H1 (cell line): Measurements from ENCODE around the gene MMP1. TPM values are rescaled to one million over a fixed set of nuclear protein-coding genes. Genes with fewer than 3 reads are reported as not detected.

Experiments used
- CTCF ChIA-PET: fragments of 300-600 bp; sonication (Branson Sonifier 250); formaldehyde crosslinking; loops from one replicate; lab custom pipeline; 2021; ENCODE audit not compliant: partially characterized antibody; lab: Charles Lee
- POLR2A ChIA-PET: fragments of 300-600 bp; sonication (Branson Sonifier 250); formaldehyde crosslinking; loops from one replicate; lab custom pipeline; 2021; ENCODE audit warnings: inconsistent platforms; ENCODE audit not compliant: partially characterized antibody; lab: Charles Lee
- DNase-seq, 2 experiments: peaks; one replicate each; pipeline versions ENCODE4 v3.0.0 to v3.0.0-alpha.2; 2010 to 2022; ENCODE audit warnings: low spot score in 2 of 2, low read depth in 1 of 2, mixed read lengths in 1 of 2
- FAIRE-seq: peaks from 2 replicates; lab custom pipeline; 2011; peaks lifted over from hg19 to GRCh38; lab: Jason Lieb, UNC
- H2AFZ ChIP-seq: 2 replicates; pipeline ENCODE4 v1.8.1; 2012; ENCODE audit warnings: low read length, inconsistent platforms
- H2AK5ac ChIP-seq: 2 replicates; pipeline ENCODE4 v1.6.1; 2013; ENCODE audit warnings: low read depth, low read length
- H2BK120ac ChIP-seq: replicated peaks from 2 replicates; pipeline ENCODE3; 2013; ENCODE audit warnings: low read depth, low read length, inconsistent platforms
- H2BK12ac ChIP-seq: 2 replicates; pipeline ENCODE4 v1.6.1; 2013; ENCODE audit warnings: low read depth, low read length
- H2BK15ac ChIP-seq: 2 replicates; pipeline ENCODE4 v1.6.1; 2013; ENCODE audit warnings: low read length
- H2BK20ac ChIP-seq: 2 replicates; pipeline ENCODE4 v1.6.1; 2013; ENCODE audit warnings: low read length
- H2BK5ac ChIP-seq: 2 replicates; pipeline ENCODE4 v1.6.1; 2013; ENCODE audit warnings: low read depth, low read length
- H3K14ac ChIP-seq: 2 replicates; pipeline ENCODE4 v1.6.1; 2013; ENCODE audit warnings: inconsistent platforms; ENCODE audit not compliant: insufficient read length
- H3K18ac ChIP-seq: 2 replicates; pipeline ENCODE4 v1.6.1; 2013; ENCODE audit warnings: low read length; ENCODE audit errors: extremely low read depth
- H3K23ac ChIP-seq: 2 replicates; pipeline ENCODE4 v1.6.1; 2013; ENCODE audit warnings: inconsistent platforms; ENCODE audit not compliant: insufficient read length
- H3K23me2 ChIP-seq: 2 replicates; pipeline ENCODE4 v1.6.1; 2013; ENCODE audit warnings: low read depth, low read length
- H3K27ac ChIP-seq: 2 replicates; pipeline ENCODE4 v1.6.1; 2011; ENCODE audit warnings: low read depth, low read length, inconsistent platforms
- H3K27me3 ChIP-seq, 4 experiments: replicated peaks in 1 of 4; 1 replicate in 1 of 4; 2 replicates in 3 of 4; pipeline versions ENCODE4 v1.6.1 to v1.8.1; 2011 to 2013; ENCODE audit warnings: low read length in 3 of 4, mild to moderate bottlenecking in 3 of 4, inconsistent platforms in 2 of 4, mixed read lengths in 2 of 4, moderate library complexity in 1 of 4; ENCODE audit not compliant: control insufficient read depth in 3 of 4, insufficient read depth in 3 of 4; ENCODE audit errors: extremely low read depth in 1 of 4
- H3K36me3 ChIP-seq, 4 experiments: 2 replicates each; pipeline versions ENCODE4 v1.6.1 to v1.8.1; 2011 to 2013; ENCODE audit warnings: mild to moderate bottlenecking in 4 of 4, low read length in 3 of 4, moderate library complexity in 2 of 4, control low read depth in 1 of 4, inconsistent platforms in 1 of 4; ENCODE audit not compliant: insufficient read depth in 4 of 4, control insufficient read depth in 2 of 4
- H3K4ac ChIP-seq: replicated peaks from 2 replicates; pipeline ENCODE3; 2013; ENCODE audit warnings: low read length, low read depth, mixed read lengths, inconsistent platforms; ENCODE audit not compliant: insufficient read length
- H3K4me1 ChIP-seq, 4 experiments: replicated peaks in 1 of 4; 1 replicate in 1 of 4; 2 replicates in 3 of 4; pipeline versions ENCODE4 v1.6.1 to v1.8.1; 2011 to 2013; ENCODE audit warnings: low read length in 3 of 4, inconsistent platforms in 2 of 4, mixed read lengths in 1 of 4; ENCODE audit not compliant: insufficient read depth in 4 of 4, control insufficient read depth in 3 of 4
- H3K4me2 ChIP-seq, 2 experiments: 2 replicates each; pipeline versions ENCODE4 v1.6.1 to v1.8.1; 2011 to 2013; ENCODE audit warnings: low read depth in 2 of 2, low read length in 2 of 2, control low read depth in 1 of 2, inconsistent platforms in 1 of 2, mild to moderate bottlenecking in 1 of 2; ENCODE audit not compliant: insufficient read depth in 1 of 2
- H3K4me3 ChIP-seq, 4 experiments: fragments of 200-600, 300-600 bp in 1 of 4; sonication (generic), shearing (Covaris generic), sonication (Bioruptor Twin) in 1 of 4; 2 replicates each; pipeline versions ENCODE4 v1.5.1 to v1.8.1; 2011 to 2016; ENCODE audit warnings: low read length in 4 of 4, low read depth in 3 of 4, control low read depth in 2 of 4, inconsistent platforms in 2 of 4, mild to moderate bottlenecking in 2 of 4, mixed read lengths in 1 of 4, moderate library complexity in 1 of 4; ENCODE audit not compliant: insufficient read depth in 2 of 4; ENCODE audit errors: extremely low read depth in 1 of 4
- H3K56ac ChIP-seq: replicated peaks from 2 replicates; pipeline ENCODE3; 2013; ENCODE audit warnings: low read depth, mild to moderate bottlenecking, mixed read lengths, low read length, inconsistent platforms; ENCODE audit not compliant: insufficient read length
- H3K79me1 ChIP-seq: 2 replicates; pipeline ENCODE4 v1.6.1; 2013; ENCODE audit warnings: low read depth, low read length, control low read depth
- H3K79me2 ChIP-seq, 2 experiments: 2 replicates each; pipeline versions ENCODE4 v1.6.1 to v1.8.1; 2012 to 2013; ENCODE audit warnings: low read length in 2 of 2, mild to moderate bottlenecking in 2 of 2, inconsistent platforms in 1 of 2; ENCODE audit not compliant: insufficient read depth in 2 of 2, control insufficient read depth in 1 of 2
- H3K9ac ChIP-seq, 4 experiments: replicated peaks in 1 of 4; 1 replicate in 1 of 4; 2 replicates in 3 of 4; pipeline versions ENCODE4 v1.6.1 to v1.8.1; 2011 to 2013; ENCODE audit warnings: low read depth in 3 of 4, low read length in 3 of 4, control low read depth in 2 of 4, mild to moderate bottlenecking in 2 of 4, moderate library complexity in 2 of 4, inconsistent platforms in 1 of 4; ENCODE audit errors: extremely low read depth in 1 of 4
- H3K9me3 ChIP-seq, 2 experiments: 2 replicates each; pipeline versions ENCODE4 v1.6.1 to v1.8.1; 2012 to 2013; ENCODE audit warnings: mild to moderate bottlenecking in 2 of 2, moderate library complexity in 2 of 2, control low read depth in 1 of 2, inconsistent platforms in 1 of 2, low read depth in 1 of 2, low read length in 1 of 2, mixed read lengths in 1 of 2; ENCODE audit not compliant: insufficient read depth in 2 of 2
- H4K20me1 ChIP-seq, 2 experiments: replicated peaks in 1 of 2; 2 replicates each; pipeline versions ENCODE3 to v1.8.1; 2011 to 2013; ENCODE audit warnings: inconsistent platforms in 2 of 2, low read length in 2 of 2, mild to moderate bottlenecking in 1 of 2; ENCODE audit not compliant: insufficient read depth in 2 of 2, control insufficient read depth in 1 of 2
- H4K5ac ChIP-seq: 2 replicates; pipeline ENCODE4 v1.6.1; 2013; ENCODE audit warnings: low read length, low read depth, mixed read lengths, inconsistent platforms; ENCODE audit not compliant: insufficient read length
- H4K8ac ChIP-seq: 2 replicates; pipeline ENCODE4 v1.8.0; 2013; ENCODE audit warnings: mild to moderate bottlenecking, moderate library complexity, low read length, inconsistent platforms; ENCODE audit not compliant: insufficient read depth; ENCODE audit errors: extremely low read depth
- H4K91ac ChIP-seq: replicated peaks from 2 replicates; pipeline ENCODE3; 2013; ENCODE audit warnings: low read length, mixed read lengths, inconsistent platforms; ENCODE audit not compliant: insufficient read length
- ASH2L ChIP-seq: fragments of 200-600, 300-600 bp; sonication (generic); IDR thresholded peaks from one replicate; pipeline ENCODE4 v1.7.1; 2017; ENCODE audit warnings: low read length
- CEBPB ChIP-seq: IDR thresholded peaks from 2 replicates; pipeline ENCODE4 v1.6.1; 2012; ENCODE audit warnings: low read depth, low read length
- CREB1 ChIP-seq: IDR thresholded peaks from 2 replicates; pipeline ENCODE4 v1.6.1; 2012; ENCODE audit warnings: inconsistent platforms
- CTCF ChIP-seq, 3 experiments: IDR thresholded peaks; 1 replicate in 2 of 3; 2 replicates in 1 of 3; pipeline versions ENCODE4 v1.5.1 to v1.6.1; 2011; ENCODE audit warnings: low read length in 3 of 3, mild to moderate bottlenecking in 3 of 3, inconsistent platforms in 2 of 3, low read depth in 1 of 3, moderate library complexity in 1 of 3; ENCODE audit not compliant: insufficient read depth in 1 of 3; ENCODE audit errors: control extremely low read depth in 1 of 3
- EP300 ChIP-seq, 2 experiments: IDR thresholded peaks; 1 replicate in 1 of 2; 2 replicates in 1 of 2; pipeline ENCODE4 v1.6.1; 2011 to 2012; ENCODE audit warnings: low read depth in 2 of 2, low read length in 2 of 2, mild to moderate bottlenecking in 2 of 2, borderline replicate concordance in 1 of 2, inconsistent platforms in 1 of 2, moderate library complexity in 1 of 2
- JUN ChIP-seq: IDR thresholded peaks from 2 replicates; pipeline ENCODE4 v1.6.1; 2011; ENCODE audit warnings: low read depth, mild to moderate bottlenecking, improper control_type of control experiment, low read length
- JUND ChIP-seq: IDR thresholded peaks from 2 replicates; pipeline ENCODE4 v1.6.1; 2011; ENCODE audit warnings: mild to moderate bottlenecking, improper control_type of control experiment, low read length
- KDM4A ChIP-seq: IDR thresholded peaks from one replicate; pipeline ENCODE4 v1.7.1; 2012; ENCODE audit warnings: low read depth, mild to moderate bottlenecking, moderate library complexity, low read length, inconsistent platforms; ENCODE audit not compliant: severe bottlenecking
- PHF8 ChIP-seq: fragments of 200-600 bp; sonication (generic); conservative IDR thresholded peaks from 2 replicates; pipeline ENCODE4 v1.7.1; 2012; ENCODE audit warnings: low read depth, mild to moderate bottlenecking, inconsistent platforms, low read length, moderate library complexity
- RAD21 ChIP-seq, 2 experiments: IDR thresholded peaks in 1 of 2; conservative IDR thresholded peaks in 1 of 2; 2 replicates each; pipeline ENCODE4 v1.6.1; 2011; ENCODE audit warnings: low read depth in 2 of 2, low read length in 2 of 2, improper control_type of control experiment in 1 of 2, inconsistent platforms in 1 of 2, mild to moderate bottlenecking in 1 of 2, moderate library complexity in 1 of 2
- TAF1 ChIP-seq: IDR thresholded peaks from 2 replicates; pipeline ENCODE4 v1.6.1; 2011; ENCODE audit warnings: mild to moderate bottlenecking, low read depth, low read length
- WGBS, 2 experiments: shearing (Covaris generic) in 1 of 2; methylation state at CpG; one replicate each; pipeline versions ENCODE4 v1.1.6 to v1.1.7; 2013 to 2015; ENCODE audit warnings: low lambda C conversion rate in 2 of 2, mixed read lengths in 2 of 2, inconsistent platforms in 1 of 2, low coverage in 1 of 2, missing lambda C conversion rate in 1 of 2; ENCODE audit not compliant: insufficient replicate concordance in 2 of 2, insufficient coverage in 1 of 2, insufficient read length in 1 of 2; ENCODE audit errors: extremely low coverage in 1 of 2, missing lambda C conversion rate in 1 of 2; 5-methylcytosine and 5-hydroxymethylcytosine counted together
- polyA plus RNA-seq, 7 experiments: library from polyadenylated mRNA; depleted of rRNA in 3 of 7; stranded (reverse) in 5 of 7; unstranded in 2 of 7; fragments of >200 nt in 5 of 7; fragments of 200-250 nt in 2 of 7; gene quantifications; 1 replicate in 5 of 7; 2 replicates in 1 of 7; 4 replicates in 1 of 7; pipeline versions ENCODE4 v1.2.1 to v1.2.3, GENCODE V29; 2011 to 2013; ENCODE audit warnings: missing spikeins in 2 of 7, mixed read lengths in 2 of 7
- total RNA-seq: library from RNA; stranded (reverse); fragmentation: NEBNext Ultra II Directional; extraction: Animal tissue kit (Norgen Biotek cat#: 25700); gene quantifications from 2 replicates; pipeline ENCODE4 v1.2.1, GENCODE V29; 2021

The MMP1 gene
- total and polyA plus RNA-seq, 2 of the 8 experiments (the other 6 are each of a cell fraction or from before 2014, with no cell fraction given) = not detected

GRCh38 chr11:102813484-102813883 is 15.5 kb upstream of the MMP1 start:
- no peaks in the 10 kb centered on the region for H3K23me2 ChIP-seq
- H3K9me3 ChIP-seq = no peaks in the 10 kb centered on the region
- H3K56ac ChIP-seq = no peak overlapping the region
- ChIA-PET CTCF (interaction anchor here (1.0 to 2.5 kb wide), 2 partner anchors 16 to 101 kb away, joined by 4 to 6 read pairs; no protein-coding TSS in a partner anchor), POLR2A (no interaction called here)
- no peaks in the 10 kb centered on the region for H3K27me3 ChIP-seq
- no peaks in the 10 kb centered on the region for H3K79me2 ChIP-seq
- H3K9ac ChIP-seq = no peak overlapping the region
- no peak overlapping the region for H3K4me3 ChIP-seq
- H3K4me1 ChIP-seq = no peaks in the 10 kb centered on the region
- H3K14ac ChIP-seq = no peak overlapping the region
- H2BK20ac ChIP-seq = no peak overlapping the region
- H4K91ac ChIP-seq = no peak overlapping the region
- no peak overlapping the region for H2BK15ac ChIP-seq
- FAIRE-seq = no peak
- no peak overlapping the region for H2BK12ac ChIP-seq
- no peak overlapping the region for H3K18ac ChIP-seq
- H4K8ac ChIP-seq = no peak overlapping the region
- H3K27ac ChIP-seq = no peak overlapping the region
- H3K4ac ChIP-seq = no peak overlapping the region
- H2AFZ ChIP-seq = no peak overlapping the region
- no peak overlapping the region for H3K23ac ChIP-seq
- no peak overlapping the region for H2BK120ac ChIP-seq
- no peak overlapping the region for H2AK5ac ChIP-seq
- 90% methylated on average over 1 of the region's 1 CpG; no CpG with 5 or more reads in 1 of the 2 experiments for WGBS, 2 experiments
- no peak overlapping the region for H3K4me2 ChIP-seq
- TF ChIP-seq RAD21 (IDR thresholded peaks at IDR 0.05 in 1 of 2, conservative IDR thresholded peaks at IDR 0.05 in 1 of 2; ENCODE audit: low read depth in 2 of 2, low read length in 2 of 2) = no peak
- TF ChIP-seq EP300 (IDR thresholded peaks at IDR 0.05; ENCODE audit: borderline replicate concordance in 1 of 2, low read depth in 2 of 2, low read length in 2 of 2) = no peak
- TF ChIP-seq JUN = no peak
- no peak for TF ChIP-seq CREB1
- TF ChIP-seq KDM4A = no peak
- TF ChIP-seq JUND = no peak
- no peak for TF ChIP-seq TAF1
- no peak for TF ChIP-seq CEBPB
- TF ChIP-seq ASH2L = no peak
- TF ChIP-seq CTCF (IDR thresholded peaks at IDR 0.05; ENCODE audit: control extremely low read depth in 1 of 3, insufficient read depth in 1 of 3, low read depth in 1 of 3, low read length in 3 of 3) = no peak
- TF ChIP-seq PHF8 = no peak
- no peak for DNase-seq
- no peaks in the 10 kb centered on the region for H3K79me1 ChIP-seq
- no peaks in the 10 kb centered on the region for H3K36me3 ChIP-seq
- H2BK5ac ChIP-seq = no peak overlapping the region
- H4K5ac ChIP-seq = no peak overlapping the region
- H4K20me1 ChIP-seq = no peaks in the 10 kb centered on the region
